Fibroblast of mammary gland (primary cell): ENCODE measurements around the gene POLR2F.

Experiments used
- DNase-seq: peaks from one replicate; pipeline ENCODE4 v3.0.0-alpha.2; 2010; ENCODE audit warnings: low read depth
- H3K4me3 ChIP-seq: 2 replicates; pipeline ENCODE4 v1.5.1; 2011; ENCODE audit warnings: low read depth, mild to moderate bottlenecking, low read length, moderate library complexity; ENCODE audit not compliant: control insufficient read depth
- TF ChIP-seq, protein P1 (sequence below): conservative IDR thresholded peaks from 2 replicates; pipeline ENCODE4 v1.5.1; 2011; ENCODE audit warnings: low read depth, low read length, inconsistent platforms; ENCODE audit not compliant: control insufficient read depth, insufficient read depth

POLR2F gene

DNA sequence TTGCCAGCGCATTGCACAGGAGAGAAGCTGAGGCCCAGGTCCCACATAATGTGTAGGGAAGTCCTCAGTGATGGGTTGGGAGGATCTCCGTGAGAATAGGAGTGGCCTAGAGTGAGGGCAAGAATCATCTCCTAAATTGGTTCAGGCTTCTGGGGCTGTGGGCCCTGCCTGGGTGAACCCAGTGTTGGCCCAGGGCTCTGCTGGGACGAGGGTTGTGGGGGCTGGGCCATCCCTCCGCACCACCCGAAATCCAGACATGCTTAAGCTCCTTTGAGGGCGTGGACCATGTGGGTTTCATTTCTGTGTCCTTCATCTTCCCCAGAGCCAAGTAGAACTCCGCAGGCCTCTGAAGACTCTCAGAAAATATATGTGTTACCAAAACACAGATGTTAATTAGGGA is 43.7 kb upstream of the POLR2F start:
- DNase-seq: no peak
- TF ChIP-seq, protein P1, sequence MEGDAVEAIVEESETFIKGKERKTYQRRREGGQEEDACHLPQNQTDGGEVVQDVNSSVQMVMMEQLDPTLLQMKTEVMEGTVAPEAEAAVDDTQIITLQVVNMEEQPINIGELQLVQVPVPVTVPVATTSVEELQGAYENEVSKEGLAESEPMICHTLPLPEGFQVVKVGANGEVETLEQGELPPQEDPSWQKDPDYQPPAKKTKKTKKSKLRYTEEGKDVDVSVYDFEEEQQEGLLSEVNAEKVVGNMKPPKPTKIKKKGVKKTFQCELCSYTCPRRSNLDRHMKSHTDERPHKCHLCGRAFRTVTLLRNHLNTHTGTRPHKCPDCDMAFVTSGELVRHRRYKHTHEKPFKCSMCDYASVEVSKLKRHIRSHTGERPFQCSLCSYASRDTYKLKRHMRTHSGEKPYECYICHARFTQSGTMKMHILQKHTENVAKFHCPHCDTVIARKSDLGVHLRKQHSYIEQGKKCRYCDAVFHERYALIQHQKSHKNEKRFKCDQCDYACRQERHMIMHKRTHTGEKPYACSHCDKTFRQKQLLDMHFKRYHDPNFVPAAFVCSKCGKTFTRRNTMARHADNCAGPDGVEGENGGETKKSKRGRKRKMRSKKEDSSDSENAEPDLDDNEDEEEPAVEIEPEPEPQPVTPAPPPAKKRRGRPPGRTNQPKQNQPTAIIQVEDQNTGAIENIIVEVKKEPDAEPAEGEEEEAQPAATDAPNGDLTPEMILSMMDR: no peak
- no peak overlapping the region for H3K4me3 ChIP-seq

DNA sequence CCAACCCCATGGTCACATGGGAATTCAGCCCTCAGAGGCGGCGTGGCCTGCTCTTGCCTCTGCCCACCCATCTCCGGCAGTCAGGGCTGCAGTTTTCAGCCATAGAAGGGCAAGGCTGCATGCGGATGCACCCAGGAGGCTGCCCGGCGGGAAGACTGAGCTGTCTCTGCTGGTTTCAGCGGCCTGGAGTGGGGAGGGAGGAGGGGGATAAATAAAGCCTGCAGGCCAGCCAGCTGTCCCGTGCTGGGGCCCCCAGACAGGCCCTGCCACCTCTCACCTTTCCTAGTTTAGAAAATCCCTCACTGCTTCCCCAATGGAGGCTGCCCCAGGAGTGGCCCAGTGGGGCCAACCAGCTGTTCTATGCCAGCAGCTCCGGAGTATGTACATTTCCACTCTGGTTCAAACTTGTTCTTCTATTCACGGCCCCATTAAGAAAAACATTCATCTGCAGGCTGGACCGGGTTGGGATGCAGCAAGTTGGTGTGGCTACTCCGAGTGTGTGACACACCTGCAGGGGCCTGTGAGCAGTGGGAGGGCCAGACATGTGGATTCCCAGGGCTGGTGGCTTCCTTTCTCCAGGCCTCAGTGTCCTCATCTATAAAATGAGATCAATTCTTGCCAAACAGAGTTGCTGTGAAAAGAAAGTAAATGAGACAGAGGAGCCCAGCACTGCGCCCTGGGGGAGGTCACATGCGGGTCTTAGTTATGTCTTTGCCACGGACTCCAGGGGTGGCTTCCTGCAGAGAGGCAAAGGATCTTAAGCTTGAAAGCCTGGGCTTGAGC is 42.4 kb upstream of the POLR2F start:
- TF ChIP-seq, protein P1: no peak
- H3K4me3 ChIP-seq: no peak overlapping the region
- DNase-seq: no peak

DNA sequence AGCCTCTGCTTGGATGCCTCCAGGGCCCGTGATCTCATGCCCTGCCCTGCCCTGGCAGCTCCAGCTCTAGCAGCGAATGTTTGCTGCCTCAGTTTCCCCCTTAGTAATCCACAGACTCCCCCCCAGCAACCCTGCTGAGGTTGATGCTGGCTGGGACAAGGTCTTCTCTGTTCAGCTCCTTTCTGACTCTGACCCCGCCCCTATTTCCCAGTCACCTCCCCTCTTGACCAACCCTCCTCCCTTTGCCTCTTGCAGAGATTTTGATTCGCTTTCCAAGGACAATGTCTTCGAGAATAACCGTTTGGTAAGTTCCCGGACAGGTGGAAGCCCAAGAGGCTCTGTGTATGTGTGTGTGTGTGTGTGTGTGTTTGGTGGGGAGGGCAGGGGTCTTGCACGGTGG is 41.8 kb upstream of the POLR2F start:
- no peak for DNase-seq
- TF ChIP-seq, protein P1: no peak
- H3K4me3 ChIP-seq: no peak overlapping the region

DNA sequence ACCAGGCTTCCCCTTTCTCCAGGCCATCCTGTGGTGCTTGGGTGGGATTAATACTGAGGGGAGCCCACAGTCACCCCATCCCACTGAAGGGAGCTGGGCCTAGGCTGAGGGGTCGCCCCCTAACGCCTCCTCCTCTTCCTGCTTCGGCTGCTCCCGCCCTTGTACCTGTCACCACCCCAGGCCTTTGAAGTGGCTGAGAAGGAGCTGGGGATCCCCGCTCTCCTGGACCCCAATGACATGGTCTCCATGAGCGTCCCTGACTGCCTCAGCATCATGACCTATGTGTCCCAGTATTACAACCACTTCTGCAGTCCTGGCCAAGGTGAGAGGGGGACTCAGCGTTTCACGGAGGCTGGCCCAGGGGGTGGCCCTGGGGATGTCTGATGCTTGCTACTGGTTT is 41.3 kb upstream of the POLR2F start:
- H3K4me3 ChIP-seq: no peak overlapping the region
- DNase-seq: no peak
- TF ChIP-seq, protein P1: no peak

DNA sequence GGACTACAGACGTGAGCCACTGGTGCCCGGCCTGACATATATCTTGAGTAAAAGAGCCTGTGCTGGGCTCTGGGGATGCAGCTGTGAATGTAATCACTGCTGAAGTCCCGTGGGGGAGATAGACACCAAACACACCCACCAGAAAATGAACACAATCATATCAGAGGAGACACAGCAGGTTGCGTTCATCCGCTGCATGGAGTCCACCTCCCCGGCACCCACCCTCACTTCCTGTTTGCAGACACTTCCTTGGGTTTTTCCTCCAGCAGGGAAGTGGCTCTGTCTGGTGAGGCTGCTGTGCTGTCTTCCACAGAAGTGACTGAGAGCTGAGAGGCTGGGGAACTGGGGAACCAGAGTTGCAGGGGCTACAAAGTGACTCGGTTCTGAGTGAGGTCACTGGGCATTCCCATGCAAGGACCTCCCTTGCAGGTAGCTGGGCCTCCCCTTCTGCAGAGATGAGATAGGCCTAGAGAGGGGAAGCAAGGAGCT is 40.2 kb upstream of the POLR2F start:
- H3K4me3 ChIP-seq: no peak overlapping the region
- TF ChIP-seq, protein P1: no peak

DNA sequence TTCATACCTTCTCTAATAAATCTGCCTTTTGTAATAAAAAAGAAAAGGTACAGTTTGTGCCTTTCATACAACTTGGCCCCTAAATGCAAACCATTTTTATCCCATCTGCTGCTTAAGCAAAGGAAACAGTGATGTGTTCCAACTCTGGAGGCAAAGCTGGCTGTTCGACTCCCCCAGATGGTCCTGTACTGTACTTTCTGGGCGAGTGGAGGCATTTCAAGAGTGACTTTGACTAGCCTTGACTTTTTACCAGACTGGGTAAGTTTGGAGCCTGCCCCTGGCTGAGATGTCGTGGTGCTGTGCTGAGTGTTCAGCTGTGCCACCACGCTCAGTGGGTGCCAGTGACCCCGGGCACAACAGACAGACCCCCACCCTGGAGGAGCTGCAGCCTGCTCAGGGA is 37.2 kb upstream of the POLR2F start:
- H3K4me3 ChIP-seq: no peak overlapping the region
- TF ChIP-seq, protein P1: no peak
- no peak for DNase-seq

More for the DNA sequence above, 40.2 kb upstream of the POLR2F start:
- no peak for DNase-seq

DNA sequence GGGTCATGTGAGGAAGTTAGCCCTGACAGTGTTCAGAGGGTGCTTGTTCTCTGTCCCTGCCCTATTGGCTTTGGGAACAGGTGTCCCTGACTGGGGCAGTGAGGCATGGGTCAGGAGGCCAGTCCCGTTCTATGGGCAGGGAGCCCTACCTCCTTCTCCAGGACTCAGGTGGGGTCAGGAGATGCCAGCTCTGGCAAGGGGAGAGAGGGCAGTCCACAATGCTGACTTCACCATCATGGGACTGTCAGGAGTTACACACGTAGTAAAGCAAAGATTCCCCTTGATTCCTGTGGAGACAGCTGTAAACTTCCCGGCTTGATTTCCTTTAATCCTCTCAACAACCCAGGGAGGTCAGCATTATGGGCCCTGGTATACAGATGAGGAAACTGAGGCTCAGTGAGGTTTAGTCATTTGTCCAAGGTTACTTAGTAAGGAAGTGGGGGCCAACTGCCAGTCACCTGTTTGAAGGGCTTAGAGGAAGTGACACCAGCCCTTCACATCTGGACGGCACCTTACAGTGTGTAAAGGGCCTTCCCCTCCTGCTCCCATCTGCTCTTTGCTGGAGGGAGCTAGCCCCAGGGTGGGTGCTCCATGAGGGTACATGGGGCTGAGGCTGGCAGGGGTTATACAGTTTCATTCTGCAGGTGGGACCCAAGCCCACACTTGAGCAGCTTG is 35.5 kb upstream of the POLR2F start:
- TF ChIP-seq, protein P1: no peak
- DNase-seq: no peak

More for the DNA sequence above, 35.5 kb upstream of the POLR2F start:
- H3K4me3 ChIP-seq: no peak overlapping the region
